K562 (cell line): ENCODE measurements around the gene ATRNL1. TPM values are rescaled to one million over a fixed set of nuclear protein-coding genes. Genes with fewer than 3 reads are reported as not detected.

ENCODE experiments used
- ATAC-seq: fragments of 200-7000 bp; cut with Tn5 transposase; 3 replicates; pipeline ENCODE4 v1.9.1; 2020; ENCODE audit warnings: moderate library complexity
- BruUV-seq: library from RNA; stranded (reverse); fragments of 400-500 nt; replicated peaks from 2 replicates; lab custom pipeline; 2021; lab: Mats Ljungman, UMichigan
- CTCF ChIA-PET: fragments of 300-600 bp; formaldehyde crosslinking; extraction: SDS; loops from one replicate; lab custom pipeline; 2021; ENCODE audit warnings: low intra/inter-chr PET ratio; lab: Yijun Ruan, JAX
- POLR2A ChIA-PET: fragments of 300-600, 350-650 bp; sonication (Branson Sonifier 250); formaldehyde crosslinking; extraction: SDS; loops from one replicate; lab custom pipeline; 2021; ENCODE audit warnings: antibody characterized with exemption, inconsistent platforms; lab: Yijun Ruan, JAX
- DNase-seq, 4 experiments: peaks; one replicate each; pipeline versions ENCODE4 v3.0.0 to v3.0.0-alpha.2; 2011 to 2018; ENCODE audit warnings: low spot score in 3 of 4, mixed read lengths in 3 of 4; ENCODE audit errors: extremely low read depth in 1 of 4
- FAIRE-seq: peaks from 2 replicates; lab custom pipeline; 2011; peaks lifted over from hg19 to GRCh38; lab: Jason Lieb, UNC
- H2AFZ ChIP-seq: 2 replicates; pipeline ENCODE4 v1.6.0; 2011; ENCODE audit warnings: low read depth, low read length, control low read depth, inconsistent platforms
- H3K27ac ChIP-seq: fragments of 200-600 bp; 3 replicates; pipeline ENCODE4 v1.8.0; 2011; ENCODE audit warnings: low read depth, mild to moderate bottlenecking, control low read depth, inconsistent platforms, low read length, moderate library complexity, mixed read lengths; ENCODE audit errors: extremely low read depth
- H3K27me3 ChIP-seq, 2 experiments: fragments of 300-600 bp in 1 of 2; 2 replicates in 1 of 2; 3 replicates in 1 of 2; pipeline versions ENCODE4 v1.6.0 to v1.8.0; 2011; ENCODE audit warnings: inconsistent platforms in 2 of 2, low read length in 2 of 2, mild to moderate bottlenecking in 1 of 2, mixed read lengths in 1 of 2, moderate library complexity in 1 of 2; ENCODE audit not compliant: control insufficient read depth in 2 of 2, insufficient read depth in 2 of 2
- H3K36me3 ChIP-seq: fragments of 300-600 bp; 3 replicates; pipeline ENCODE4 v1.8.0; 2011; ENCODE audit warnings: mild to moderate bottlenecking, low read length, inconsistent platforms; ENCODE audit not compliant: control insufficient read depth, insufficient read depth
- H3K4me1 ChIP-seq, 2 experiments: fragments of 200-600 bp in 1 of 2; replicated peaks in 1 of 2; 2 replicates in 1 of 2; 3 replicates in 1 of 2; pipeline versions ENCODE4 v1.5.1 to v1.8.0; 2011; ENCODE audit warnings: inconsistent platforms in 2 of 2, low read length in 2 of 2, mild to moderate bottlenecking in 1 of 2, mixed read lengths in 1 of 2, moderate library complexity in 1 of 2; ENCODE audit not compliant: control insufficient read depth in 2 of 2, insufficient read depth in 2 of 2
- H3K4me2 ChIP-seq: 2 replicates; pipeline ENCODE4 v1.6.1; 2011; ENCODE audit warnings: low read length, control low read depth, inconsistent platforms, mixed read lengths; ENCODE audit not compliant: insufficient read depth
- H3K4me3 ChIP-seq: fragments of 200-600 bp; sonication (generic), shearing (Covaris generic); 2 replicates; pipeline ENCODE4 v1.5.1; 2016; ENCODE audit warnings: control low read depth, inconsistent platforms
- H3K79me2 ChIP-seq: fragments of 200-600 bp; 3 replicates; pipeline ENCODE4 v1.8.0; 2011; ENCODE audit warnings: low read length, inconsistent platforms; ENCODE audit not compliant: control insufficient read depth, insufficient read depth
- H3K9ac ChIP-seq, 2 experiments: 2 replicates each; pipeline versions ENCODE4 v1.6.0 to v1.6.1; 2011; ENCODE audit warnings: low read depth in 2 of 2, low read length in 2 of 2, control low read depth in 1 of 2, inconsistent platforms in 1 of 2, mild to moderate bottlenecking in 1 of 2, mixed read lengths in 1 of 2; ENCODE audit not compliant: insufficient read depth in 1 of 2
- H3K9me1 ChIP-seq: one replicate; pipeline ENCODE4 v1.6.0; 2011; ENCODE audit warnings: inconsistent platforms, mild to moderate bottlenecking, low read length, moderate library complexity; ENCODE audit not compliant: control insufficient read depth, insufficient read depth
- H3K9me3 ChIP-seq: replicated peaks from 2 replicates; pipeline ENCODE4 v1.5.1; 2011; ENCODE audit warnings: low read depth, low read length, inconsistent platforms; ENCODE audit not compliant: control insufficient read depth, insufficient read depth
- H4K20me1 ChIP-seq: replicated peaks from 2 replicates; pipeline ENCODE4 v1.6.1; 2011; ENCODE audit warnings: low read length, inconsistent platforms, mixed read lengths; ENCODE audit not compliant: control insufficient read depth, insufficient read depth
- CEBPB ChIP-seq: fragments of 450-650 bp; IDR thresholded peaks from 2 replicates; pipeline ENCODE4 v1.6.1; 2016; ENCODE audit warnings: missing genetic modification characterization, missing compliant biosample characterization
- CHD2 ChIP-seq: IDR thresholded peaks from 2 replicates; pipeline ENCODE4 v1.6.1; 2011; ENCODE audit warnings: low read depth, low read length
- CREM ChIP-seq: IDR thresholded peaks from 2 replicates; pipeline ENCODE4 v1.6.1; 2014; ENCODE audit warnings: antibody characterized with exemption, low read depth
- HDAC3 ChIP-seq: fragments of 450-650 bp; IDR thresholded peaks from 2 replicates; pipeline ENCODE4 v1.6.1; 2018; ENCODE audit warnings: borderline replicate concordance, mild to moderate bottlenecking, moderate library complexity; ENCODE audit not compliant: partially characterized antibody
- MTA2 ChIP-seq: fragments of 450-650 bp; IDR thresholded peaks from 2 replicates; pipeline ENCODE4 v1.6.1; 2016; ENCODE audit warnings: low read depth
- NR0B1 ChIP-seq: fragments of 450-650 bp; IDR thresholded peaks from one replicate; pipeline ENCODE4 v1.6.1; 2018; ENCODE audit warnings: mild to moderate bottlenecking, moderate library complexity; ENCODE audit not compliant: partially characterized antibody
- PHB2 ChIP-seq: fragments of 450-650 bp; IDR thresholded peaks from 2 replicates; pipeline ENCODE4 v1.6.1; 2017; ENCODE audit warnings: low read depth
- POLR2B ChIP-seq: fragments of 450-650 bp; IDR thresholded peaks from 2 replicates; pipeline ENCODE4 v1.6.1; 2018; ENCODE audit warnings: low read depth; ENCODE audit not compliant: partially characterized antibody
- PTTG1 ChIP-seq: fragments of 450-650 bp; IDR thresholded peaks from 2 replicates; pipeline ENCODE4 v1.6.1; 2016; ENCODE audit warnings: low read depth, mild to moderate bottlenecking, missing genetic modification characterization, missing compliant biosample characterization
- RBM22 ChIP-seq: fragments of 200-400 bp; formaldehyde crosslinking; IDR thresholded peaks from 2 replicates; pipeline ENCODE4 v1.6.1; 2018; ENCODE audit warnings: low read length, low read depth; ENCODE audit not compliant: poor library complexity, severe bottlenecking
- SMARCC2 ChIP-seq: fragments of 450-650 bp; IDR thresholded peaks from 2 replicates; pipeline ENCODE4 v1.6.1; 2017; ENCODE audit warnings: antibody characterized with exemption, moderate library complexity, mild to moderate bottlenecking, low read depth
- ZBED1 ChIP-seq: IDR thresholded peaks from 2 replicates; pipeline ENCODE4 v1.6.1; 2014
- ZNF184 ChIP-seq: sonication (generic); formaldehyde crosslinking; IDR thresholded peaks from 2 replicates; pipeline ENCODE4 v1.5.0; 2020; ENCODE audit warnings: missing genetic modification reagents
- ZNF253 ChIP-seq: fragments of 250-450 bp; sonication (Bioruptor Pico); conservative IDR thresholded peaks from 2 replicates; pipeline ENCODE4 v1.6.1; 2021; ENCODE audit warnings: mild to moderate bottlenecking
- ZNF444 ChIP-seq: fragments of 250-450 bp; sonication (Bioruptor Pico); IDR thresholded peaks from 2 replicates; pipeline ENCODE4 v1.4.0; 2020; ENCODE audit warnings: mild to moderate bottlenecking, moderate library complexity
- ZNF699 ChIP-seq: fragments of 250-450 bp; sonication (Bioruptor Pico); IDR thresholded peaks from 2 replicates; pipeline ENCODE4 v1.8.0; 2021; ENCODE audit warnings: mild to moderate bottlenecking, moderate library complexity; ENCODE audit not compliant: insufficient replicate concordance
- ZNF766 ChIP-seq: fragments of 200-800 bp; sonication (Bioruptor generic); conservative IDR thresholded peaks from 2 replicates; pipeline ENCODE4 v1.6.1; 2016; ENCODE audit warnings: missing genetic modification characterization, missing compliant biosample characterization
- ZZZ3 ChIP-seq: fragments of 450-650 bp; IDR thresholded peaks from 2 replicates; pipeline ENCODE4 v1.6.1; 2016; ENCODE audit warnings: antibody characterized with exemption, mild to moderate bottlenecking, moderate library complexity
- WGBS: fragments of 100-300 bp; shearing (Covaris generic); methylation state at CpG from one replicate; pipeline ENCODE4 v1.1.6; 2016; ENCODE audit warnings: low coverage, mixed read lengths; ENCODE audit not compliant: insufficient coverage; ENCODE audit errors: missing lambda C conversion rate; 5-methylcytosine and 5-hydroxymethylcytosine counted together
- in situ Hi-C: fragments of 300-500 bp; cut with MboI; formaldehyde crosslinking; loops from 4 replicates; pipeline ENCODE4 v1.15.0; 2018; ENCODE audit warnings: inconsistent platforms, mixed read lengths
- intact Hi-C: fragments of 100-400 bp; cut with micrococcal nuclease; formaldehyde crosslinking; loops from 2 replicates; pipeline ENCODE4 v1.14.2; 2022
- polyA plus RNA-seq, 8 experiments: library from polyadenylated mRNA; depleted of rRNA in 4 of 8; stranded (reverse) in 5 of 8; unstranded in 3 of 8; fragments of >200 nt; fragmentation: Nextera tagmentation in 2 of 8; fragmentation: Illumina TruSeq in 1 of 8; extraction: Ambion mirVana in 2 of 8; extraction: Trizol in 1 of 8; gene quantifications; 2 replicates each; pipeline versions ENCODE4 v1.2.1 to v1.2.3, GENCODE V29; 2011 to 2014; ENCODE audit warnings: inconsistent platforms in 1 of 8, missing spikeins in 1 of 8
- total RNA-seq, 7 experiments: library from RNA; depleted of rRNA in 6 of 7; stranded (reverse); fragments of >200 nt in 6 of 7; fragmentation: Illumina TruSeq in 2 of 7; extraction: Trizol in 2 of 7; gene quantifications; 2 replicates each; pipeline versions ENCODE4 v1.2.1 to v1.2.3, GENCODE V29; 2011 to 2021; ENCODE audit warnings: low replicate concordance in 1 of 7
- TF ChIP-seq, protein P1 (sequence below): sonication (generic); formaldehyde crosslinking; IDR thresholded peaks from 2 replicates; pipeline ENCODE4 v1.8.1; 2023; ENCODE audit warnings: mild to moderate bottlenecking, missing genetic modification reagents
- TF ChIP-seq, protein P2 (sequence below): sonication (generic); formaldehyde crosslinking; IDR thresholded peaks from 2 replicates; pipeline ENCODE4 v1.8.1; 2023; ENCODE audit warnings: mild to moderate bottlenecking, missing genetic modification reagents, moderate library complexity

ATRNL1 gene
- total and polyA plus RNA-seq, 9 of the 15 experiments (the other 6 are each of a cell fraction or from before 2014, with no cell fraction given), result 0.18 TPM; not detected in 8

DNA sequence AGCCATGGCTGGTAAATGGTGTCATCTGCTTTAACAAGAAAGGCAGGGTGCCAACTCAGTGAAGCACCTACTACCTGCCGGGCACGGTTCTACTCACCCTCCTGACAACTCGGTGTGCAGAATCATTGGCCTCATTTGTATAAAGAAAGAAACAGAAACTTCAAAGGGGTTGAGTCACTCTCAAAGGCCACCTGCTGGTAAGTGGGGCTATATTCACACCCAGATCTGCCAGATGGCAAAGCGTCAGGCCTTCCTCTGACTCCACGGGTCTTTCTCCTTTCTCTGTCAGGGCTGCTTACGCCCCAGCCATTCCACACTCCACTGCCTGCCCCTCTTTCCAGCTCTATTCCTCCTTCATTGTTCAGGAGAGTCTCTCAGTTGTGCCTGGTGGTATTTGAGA lies 870.7 kb downstream of the ATRNL1 start:
- no peaks in the 10 kb centered on the region for H3K36me3 ChIP-seq
- no peak overlapping the region for H2AFZ ChIP-seq
- ChIA-PET CTCF (interaction anchor here (0.6 kb wide), 1 partner anchor 148 kb away, joined by 3 read pairs; no protein-coding TSS in a partner anchor), POLR2A (no interaction called here)
- ATAC-seq, result no peak
- 7% methylated on average over 3 of the region's 6 CpGs for WGBS
- no peaks in the 10 kb centered on the region for H3K27me3 ChIP-seq
- BruUV-seq, result no TSS peak
- H3K4me1 ChIP-seq, result no peaks in the 10 kb centered on the region
- no peak overlapping the region for H3K27ac ChIP-seq
- no peak for DNase-seq
- TF ChIP-seq ZNF184 (no peak), MTA2 (no peak), RBM22 (no peak), ZNF253 (CRISPR knock-in tag) (no peak), ZNF699 (CRISPR knock-in tag) (no peak), SMARCC2 (no peak), ZNF766 (CRISPR knock-in tag) (no peak), ZBED1 (no peak), CHD2 (no peak), PHB2 (no peak), HDAC3 (no peak), CREM (no peak), ZZZ3 (no peak), NR0B1 (no peak), PTTG1 (tag) (no peak), POLR2B (no peak), CEBPB (no peak), ZNF444 (CRISPR knock-in tag) (no peak)
- TF ChIP-seq, protein P1, sequence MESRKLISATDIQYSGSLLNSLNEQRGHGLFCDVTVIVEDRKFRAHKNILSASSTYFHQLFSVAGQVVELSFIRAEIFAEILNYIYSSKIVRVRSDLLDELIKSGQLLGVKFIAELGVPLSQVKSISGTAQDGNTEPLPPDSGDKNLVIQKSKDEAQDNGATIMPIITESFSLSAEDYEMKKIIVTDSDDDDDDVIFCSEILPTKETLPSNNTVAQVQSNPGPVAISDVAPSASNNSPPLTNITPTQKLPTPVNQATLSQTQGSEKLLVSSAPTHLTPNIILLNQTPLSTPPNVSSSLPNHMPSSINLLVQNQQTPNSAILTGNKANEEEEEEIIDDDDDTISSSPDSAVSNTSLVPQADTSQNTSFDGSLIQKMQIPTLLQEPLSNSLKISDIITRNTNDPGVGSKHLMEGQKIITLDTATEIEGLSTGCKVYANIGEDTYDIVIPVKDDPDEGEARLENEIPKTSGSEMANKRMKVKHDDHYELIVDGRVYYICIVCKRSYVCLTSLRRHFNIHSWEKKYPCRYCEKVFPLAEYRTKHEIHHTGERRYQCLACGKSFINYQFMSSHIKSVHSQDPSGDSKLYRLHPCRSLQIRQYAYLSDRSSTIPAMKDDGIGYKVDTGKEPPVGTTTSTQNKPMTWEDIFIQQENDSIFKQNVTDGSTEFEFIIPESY (CRISPR knock-in tag), result no peak
- TF ChIP-seq, protein P2, sequence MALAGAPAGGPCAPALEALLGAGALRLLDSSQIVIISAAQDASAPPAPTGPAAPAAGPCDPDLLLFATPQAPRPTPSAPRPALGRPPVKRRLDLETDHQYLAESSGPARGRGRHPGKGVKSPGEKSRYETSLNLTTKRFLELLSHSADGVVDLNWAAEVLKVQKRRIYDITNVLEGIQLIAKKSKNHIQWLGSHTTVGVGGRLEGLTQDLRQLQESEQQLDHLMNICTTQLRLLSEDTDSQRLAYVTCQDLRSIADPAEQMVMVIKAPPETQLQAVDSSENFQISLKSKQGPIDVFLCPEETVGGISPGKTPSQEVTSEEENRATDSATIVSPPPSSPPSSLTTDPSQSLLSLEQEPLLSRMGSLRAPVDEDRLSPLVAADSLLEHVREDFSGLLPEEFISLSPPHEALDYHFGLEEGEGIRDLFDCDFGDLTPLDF (CRISPR knock-in tag), result no peak
- FAIRE-seq, result no peak
- H3K79me2 ChIP-seq, result no peaks in the 10 kb centered on the region
- in situ Hi-C loops, result no loop called here
- intact Hi-C loops, result no loop called here
- no peak overlapping the region for H3K4me2 ChIP-seq
- no peaks in the 10 kb centered on the region for H4K20me1 ChIP-seq
- no peak overlapping the region for H3K9ac ChIP-seq
- no peak overlapping the region for H3K4me3 ChIP-seq
- no peaks in the 10 kb centered on the region for H3K9me1 ChIP-seq
- no peaks in the 10 kb centered on the region for H3K9me3 ChIP-seq
